CD4-positive, alpha-beta T cell treated with Interleukin-12 subunit alpha and Interleukin-12 subunit beta, for 1 hour (primary cell): ENCODE measurements around the gene RANBP10.
"Not testable (repeated sequence)": the region's sequence is repeated elsewhere in the genome, so short reads cannot be mapped to it uniquely, and the experiment has no call there.

Source experiments
- DNase-seq: peaks from one replicate; pipeline ENCODE4 v3.0.0-alpha.2; 2020

RANBP10 gene

GRCh38 chr16:67708368-67708771 lies 98.0 kb downstream of the RANBP10 start:
- DNase-seq: no peak

GRCh38 chr16:67707790-67708189 lies 98.6 kb downstream of the RANBP10 start:
- no peak for DNase-seq

GRCh38 chr16:67707210-67707609 lies 99.2 kb downstream of the RANBP10 start:
- DNase-seq: no peak

GRCh38 chr16:67704110-67704509 lies 102.2 kb downstream of the RANBP10 start:
- DNase-seq: no peak

GRCh38 chr16:67703626-67704025 lies 102.7 kb downstream of the RANBP10 start:
- DNase-seq: peak; percentile 12

- DNase-seq: no peak
These were observed 104.2 kb downstream of the RANBP10 start for GRCh38 chr16:67702130-67702529.

- DNase-seq: no peak
These were observed 104.9 kb downstream of the RANBP10 start for GRCh38 chr16:67701420-67701819.

- DNase-seq: no peak
These were observed 107.1 kb downstream of the RANBP10 start for GRCh38 chr16:67699265-67699664.

- no peak for DNase-seq
These were observed 108.8 kb downstream of the RANBP10 start for GRCh38 chr16:67697422-67698185.

- DNase-seq: no peak
These were observed 111.7 kb downstream of the RANBP10 start for GRCh38 chr16:67694611-67695010.

GRCh38 chr16:67693517-67694285 lies 112.7 kb downstream of the RANBP10 start:
- DNase-seq: not testable (repeated sequence)

- DNase-seq: no peak
These were observed 120.8 kb downstream of the RANBP10 start for GRCh38 chr16:67685388-67686112.

- no peak for DNase-seq
These were observed 122.6 kb downstream of the RANBP10 start for GRCh38 chr16:67683767-67684166.

GRCh38 chr16:67679935-67680897 lies 126.1 kb downstream of the RANBP10 start:
- DNase-seq: no peak

GRCh38 chr16:67678354-67679023 lies 127.9 kb downstream of the RANBP10 start:
- no peak for DNase-seq

- DNase-seq: no peak
These were observed 128.6 kb downstream of the RANBP10 start for GRCh38 chr16:67677712-67678111.

- DNase-seq: no peak
These were observed 129.4 kb downstream of the RANBP10 start for GRCh38 chr16:67676939-67677338.

- no peak for DNase-seq
These were observed 129.8 kb downstream of the RANBP10 start for GRCh38 chr16:67676516-67676915.

GRCh38 chr16:67675999-67676398 lies 130.4 kb downstream of the RANBP10 start:
- DNase-seq: no peak

- DNase-seq: no peak
These were observed 130.8 kb downstream of the RANBP10 start for GRCh38 chr16:67675579-67675935.

GRCh38 chr16:67674851-67675578 lies 131.3 kb downstream of the RANBP10 start:
- DNase-seq: no peak
